ENCODE data around the gene BMPR1B. TPM values are rescaled to one million over a fixed set of nuclear protein-coding genes. Genes with fewer than 3 reads are reported as not detected.
"Not testable (repeated sequence)": the region's sequence is repeated elsewhere in the genome, so short reads cannot be mapped to it uniquely, and the experiment has no call there.

Gene BMPR1B
- total RNA-seq, 1 donor from 2014 or later = 0.93 TPM

- no peak for DNase-seq (ENCODE audit: low spot score)
- ATAC-seq = no peak
Observed at GRCh38 chr4:94831607-94832006, 73.9 kb downstream of the BMPR1B start.

- ATAC-seq; DNase-seq (ENCODE audit: low spot score): not testable (repeated sequence)
Observed at GRCh38 chr4:94832329-94832728, 74.6 kb downstream of the BMPR1B start.

- DNase-seq (ENCODE audit: low spot score) (no peak), ATAC-seq (no peak)
Observed at GRCh38 chr4:94833394-94833793, 75.6 kb downstream of the BMPR1B start.

GRCh38 chr4:94834501-94834900, 76.7 kb downstream of the BMPR1B start:
- ATAC-seq = no peak
- DNase-seq (ENCODE audit: low spot score) = no peak

GRCh38 chr4:94841166-94841863, 83.6 kb downstream of the BMPR1B start:
- not testable (repeated sequence) for DNase-seq (ENCODE audit: low spot score); ATAC-seq

GRCh38 chr4:94841864-94842221, 84.1 kb downstream of the BMPR1B start:
- ATAC-seq (no peak), DNase-seq (ENCODE audit: low spot score) (no peak)

- DNase-seq (ENCODE audit: low spot score) = no peak
- ATAC-seq = no peak
Observed at GRCh38 chr4:94843216-94843615, 85.5 kb downstream of the BMPR1B start.

- no peak for DNase-seq (ENCODE audit: low spot score)
Observed at GRCh38 chr4:94848326-94848725, 90.6 kb downstream of the BMPR1B start.

GRCh38 chr4:94849901-94850300, 92.1 kb downstream of the BMPR1B start:
- no peak for DNase-seq (ENCODE audit: low spot score)
- no peak for ATAC-seq

More at GRCh38 chr4:94848326-94848725, 90.6 kb downstream of the BMPR1B start:
- ATAC-seq = no peak

GRCh38 chr4:94852616-94853015, 94.9 kb downstream of the BMPR1B start:
- ATAC-seq = no peak

GRCh38 chr4:94856030-94856429, 98.3 kb downstream of the BMPR1B start:
- no peak for DNase-seq (ENCODE audit: low spot score)
- no peak for ATAC-seq

More at GRCh38 chr4:94852616-94853015, 94.9 kb downstream of the BMPR1B start:
- DNase-seq (ENCODE audit: low spot score) = no peak

- no peak for ATAC-seq
- no peak for DNase-seq (ENCODE audit: low spot score)
Observed at GRCh38 chr4:94870146-94870545, 112.4 kb downstream of the BMPR1B start.

- ATAC-seq (no peak), DNase-seq (ENCODE audit: low spot score) (no peak)
Observed at GRCh38 chr4:94871644-94872305, 114.0 kb downstream of the BMPR1B start.

- DNase-seq (ENCODE audit: low spot score) (no peak), ATAC-seq (no peak)
Observed at GRCh38 chr4:94877973-94878372, 120.2 kb downstream of the BMPR1B start.

GRCh38 chr4:94880956-94881355, 123.2 kb downstream of the BMPR1B start:
- DNase-seq (ENCODE audit: low spot score) (no peak), ATAC-seq (no peak)

- no peak for DNase-seq (ENCODE audit: low spot score)
- ATAC-seq = no peak
Observed at GRCh38 chr4:94882756-94883155, 125.0 kb downstream of the BMPR1B start.

GRCh38 chr4:94887027-94887426, 129.3 kb downstream of the BMPR1B start:
- no peak for ATAC-seq
- DNase-seq (ENCODE audit: low spot score) = no peak

- ATAC-seq (no peak), DNase-seq (ENCODE audit: low spot score) (no peak)
Observed at GRCh38 chr4:94889523-94889922, 131.8 kb downstream of the BMPR1B start.

GRCh38 chr4:94889946-94890345, 132.2 kb downstream of the BMPR1B start:
- ATAC-seq (no peak), DNase-seq (ENCODE audit: low spot score) (no peak)

GRCh38 chr4:94890579-94890978, 132.8 kb downstream of the BMPR1B start:
- ATAC-seq (no peak), DNase-seq (ENCODE audit: low spot score) (no peak)

GRCh38 chr4:94892051-94892450, 134.3 kb downstream of the BMPR1B start:
- no peak for ATAC-seq
- no peak for DNase-seq (ENCODE audit: low spot score)

- ATAC-seq (no peak), DNase-seq (ENCODE audit: low spot score) (no peak)
Observed at GRCh38 chr4:94895081-94895480, 137.3 kb downstream of the BMPR1B start.

- DNase-seq (ENCODE audit: low spot score) (no peak), ATAC-seq (no peak)
Observed at GRCh38 chr4:94897023-94897422, 139.3 kb downstream of the BMPR1B start.

Measured in left lobe of liver (tissue), 2 donors.